Neural progenitor cell (in vitro differentiated cells): ENCODE measurements around the gene PLA1A. TPM values are rescaled to one million over a fixed set of nuclear protein-coding genes. Genes with fewer than 3 reads are reported as not detected.

Experiments
- DNase-seq: peaks from one replicate; pipeline ENCODE4 v3.0.0-alpha.2; 2016; ENCODE audit warnings: low spot score
- H2AFZ ChIP-seq: fragments of 200-600 bp; sonication (generic); replicated peaks from 2 replicates; pipeline ENCODE4 v1.6.1; 2016; ENCODE audit warnings: antibody characterized with exemption
- H3F3A ChIP-seq: fragments of 200-600 bp; sonication (generic); 2 replicates; pipeline ENCODE4 v1.6.1; 2016; ENCODE audit warnings: antibody characterized with exemption, low read depth
- H3K27ac ChIP-seq: fragments of 200-600 bp; sonication (generic); 2 replicates; pipeline ENCODE4 v1.5.1; 2016; ENCODE audit warnings: mild to moderate bottlenecking
- H3K27me3 ChIP-seq: fragments of 200-600 bp; sonication (generic); 2 replicates; pipeline ENCODE4 v1.6.1; 2016; ENCODE audit warnings: mild to moderate bottlenecking, moderate library complexity
- H3K36me3 ChIP-seq: fragments of 200-600 bp; sonication (generic); 2 replicates; pipeline ENCODE4 v1.5.1; 2016
- H3K4me1 ChIP-seq: fragments of 200-600 bp; sonication (generic); 2 replicates; pipeline ENCODE4 v1.6.1; 2016; ENCODE audit warnings: mixed run types
- H3K4me2 ChIP-seq: fragments of 200-600 bp; sonication (generic); 2 replicates; pipeline ENCODE4 v1.6.1; 2016
- H3K4me3 ChIP-seq: fragments of 200-600 bp; sonication (generic); 2 replicates; pipeline ENCODE4 v1.5.1; 2016
- H3K79me2 ChIP-seq: fragments of 200-600 bp; sonication (generic); 2 replicates; pipeline ENCODE4 v1.6.1; 2016; ENCODE audit warnings: low read depth
- H3K9ac ChIP-seq: fragments of 200-600 bp; sonication (generic); 2 replicates; pipeline ENCODE4 v1.6.1; 2016
- H3K9me3 ChIP-seq: fragments of 200-600 bp; sonication (generic); 2 replicates; pipeline ENCODE4 v1.5.1; 2016; ENCODE audit warnings: low read depth
- H4K20me1 ChIP-seq: fragments of 200-600 bp; sonication (generic); 2 replicates; pipeline ENCODE4 v1.6.1; 2016; ENCODE audit warnings: low read depth
- H3K27ac Mint-ChIP-seq: 3 replicates; pipeline ENCODE4 v1.8.0; 2021; ENCODE audit warnings: mixed read lengths
- H3K27me3 Mint-ChIP-seq: 2 replicates; pipeline ENCODE4 v1.8.0; 2022; ENCODE audit warnings: low read depth, mild to moderate bottlenecking, inconsistent platforms, moderate library complexity, mixed read lengths; ENCODE audit not compliant: insufficient read depth
- H3K36me3 Mint-ChIP-seq: 3 replicates; pipeline ENCODE4 v1.8.0; 2021; ENCODE audit warnings: mixed read lengths
- H3K4me1 Mint-ChIP-seq: 3 replicates; pipeline ENCODE4 v1.8.0; 2021; ENCODE audit warnings: mixed read lengths
- H3K4me3 Mint-ChIP-seq: 3 replicates; pipeline ENCODE4 v1.8.0; 2021; ENCODE audit warnings: mild to moderate bottlenecking, moderate library complexity, mixed read lengths
- H3K9me3 Mint-ChIP-seq: 3 replicates; pipeline ENCODE4 v1.8.0; 2020; ENCODE audit warnings: mixed read lengths
- CTCF ChIP-seq: fragments of 200-600 bp; sonication (generic); IDR thresholded peaks from 2 replicates; pipeline ENCODE4 v1.5.1; 2017; ENCODE audit warnings: antibody characterized with exemption, mild to moderate bottlenecking
- EZH2 ChIP-seq: fragments of 200-600 bp; sonication (generic); IDR thresholded peaks from 2 replicates; pipeline ENCODE4 v1.6.1; 2017; ENCODE audit warnings: antibody characterized with exemption, mild to moderate bottlenecking, moderate library complexity
- EZH2phosphoT487 ChIP-seq: fragments of 200-600 bp; sonication (generic); IDR thresholded peaks from 2 replicates; pipeline ENCODE4 v1.6.1; 2017; ENCODE audit warnings: antibody characterized with exemption
- total RNA-seq: library from RNA; depleted of rRNA; stranded (reverse); fragments of >200 nt; gene quantifications from 2 replicates; pipeline ENCODE4 v1.2.3, GENCODE V29; 2015; ENCODE audit warnings: low replicate concordance

PLA1A gene
- total RNA-seq, result not detected in 2 replicates

DNA sequence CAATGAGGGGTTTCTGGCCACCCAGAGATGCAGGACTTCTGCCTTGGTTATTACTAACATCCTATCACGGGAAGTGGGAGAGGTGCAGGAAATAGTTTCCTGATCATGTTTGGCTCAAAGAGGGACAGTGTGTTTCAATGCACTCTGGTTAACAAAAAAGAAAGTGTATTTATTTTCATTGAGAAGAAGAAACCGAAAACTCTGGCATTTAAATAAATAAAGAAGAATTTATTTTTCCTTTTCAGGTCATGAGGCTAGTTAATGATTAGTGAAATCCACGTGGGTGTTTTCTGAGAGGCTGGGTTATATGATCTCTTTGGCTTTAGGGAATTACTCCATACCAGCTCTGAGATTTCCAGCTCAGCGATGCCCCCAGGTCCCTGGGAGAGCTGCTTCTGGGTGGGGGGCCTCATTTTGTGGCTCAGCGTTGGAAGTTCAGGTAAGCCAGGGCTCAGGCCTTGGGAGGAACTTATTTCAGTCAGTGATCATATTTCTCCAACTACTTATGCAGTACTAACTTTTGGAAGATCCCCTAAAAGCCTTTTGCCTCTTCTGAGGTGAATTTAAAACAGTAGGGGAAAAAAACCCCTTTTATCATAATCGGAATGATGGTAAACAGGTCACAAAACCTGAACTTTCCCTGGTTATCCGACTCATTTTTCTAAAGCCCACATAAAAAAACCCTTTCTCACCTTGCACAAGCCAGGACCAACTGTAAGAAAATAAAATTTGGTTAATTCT lies at the start of gene PLA1A:
Gene PLA1A (plus strand): TSS at position 338 of the 741 bp plus-strand sequence. CDS start 29 bp downstream, at position 367.
- H2AFZ ChIP-seq, result no peak within 1 kb of the TSS
- H3F3A ChIP-seq, result no peaks in the 10 kb centered on the region
- no peak within 1 kb of the TSS for H3K4me3 Mint-ChIP-seq
- H3K4me2 ChIP-seq, result no peak within 1 kb of the TSS
- peaks cover 4% of the 10 kb centered on the region for H3K4me1 ChIP-seq
- H3K27me3 Mint-ChIP-seq, result peaks cover 4% of the 10 kb centered on the region
- DNase-seq, result no peak
- H3K9ac ChIP-seq, result no peak within 1 kb of the TSS
- H3K27ac Mint-ChIP-seq, result no peak within 1 kb of the TSS
- no peaks in the 10 kb centered on the region for H3K36me3 ChIP-seq
- no peaks in the 10 kb centered on the region for H4K20me1 ChIP-seq
- H3K9me3 Mint-ChIP-seq, result no peaks in the 10 kb centered on the region
- H3K4me3 ChIP-seq, result no peak within 1 kb of the TSS
- no peak within 1 kb of the TSS for H3K27ac ChIP-seq
- TF ChIP-seq CTCF, result no peak
- no peak for TF ChIP-seq EZH2phosphoT487
- TF ChIP-seq EZH2, result no peak
- H3K79me2 ChIP-seq, result no peaks in the 10 kb centered on the region
- no peaks in the 10 kb centered on the region for H3K36me3 Mint-ChIP-seq
- H3K27me3 ChIP-seq, result no peaks in the 10 kb centered on the region
- no peaks in the 10 kb centered on the region for H3K9me3 ChIP-seq
- no peaks in the 10 kb centered on the region for H3K4me1 Mint-ChIP-seq

- Histone ChIP-seq H3K9me3 (no peaks in the 10 kb centered on the region), H3K27me3 (no peaks in the 10 kb centered on the region), H4K20me1 (no peaks in the 10 kb centered on the region), H3K79me2 (no peaks in the 10 kb centered on the region), H3K36me3 (no peaks in the 10 kb centered on the region), H2AFZ (no peak overlapping the region), H3F3A (no peaks in the 10 kb centered on the region), H3K27ac (no peak overlapping the region), H3K4me1 (no peaks in the 10 kb centered on the region), H3K4me3 (no peak overlapping the region), H3K9ac (no peak overlapping the region), H3K4me2 (no peak overlapping the region)
- Mint-ChIP-seq H3K36me3 (no peaks in the 10 kb centered on the region), H3K27ac (no peak overlapping the region), H3K27me3 (peaks cover 2% of the 10 kb centered on the region), H3K4me1 (no peaks in the 10 kb centered on the region), H3K9me3 (no peaks in the 10 kb centered on the region), H3K4me3 (no peak overlapping the region)
- TF ChIP-seq EZH2 (no peak), CTCF (no peak), EZH2phosphoT487 (no peak)
- DNase-seq, result no peak
Observed at GRCh38 chr3:119548341-119548740, 49.3 kb upstream of the PLA1A start.

GRCh38 chr3:119550192-119550910 lies 47.3 kb upstream of the PLA1A start:
- H3K36me3 ChIP-seq, result no peaks in the 10 kb centered on the region
- no peaks in the 10 kb centered on the region for H3K9me3 ChIP-seq
- no peaks in the 10 kb centered on the region for H3K79me2 ChIP-seq
- H2AFZ ChIP-seq, result no peak overlapping the region
- peaks cover 4% of the 10 kb centered on the region for H3K27me3 Mint-ChIP-seq
- no peaks in the 10 kb centered on the region for H4K20me1 ChIP-seq
- no peaks in the 10 kb centered on the region for H3K4me1 Mint-ChIP-seq
- H3K27ac Mint-ChIP-seq, result no peak overlapping the region
- TF ChIP-seq EZH2, result no peak
- no peak for TF ChIP-seq EZH2phosphoT487
- TF ChIP-seq CTCF, result no peak
- H3K9ac ChIP-seq, result no peak overlapping the region
- no peak overlapping the region for H3K4me3 ChIP-seq
- no peak for DNase-seq
- H3K9me3 Mint-ChIP-seq, result no peaks in the 10 kb centered on the region
- no peak overlapping the region for H3K27ac ChIP-seq
- H3F3A ChIP-seq, result no peaks in the 10 kb centered on the region
- H3K4me2 ChIP-seq, result no peak overlapping the region
- no peaks in the 10 kb centered on the region for H3K36me3 Mint-ChIP-seq
- no peak overlapping the region for H3K4me3 Mint-ChIP-seq
- no peaks in the 10 kb centered on the region for H3K27me3 ChIP-seq
- no peaks in the 10 kb centered on the region for H3K4me1 ChIP-seq
